ENCODE measurements around the gene HEXIM2. TPM values are rescaled to one million over a fixed set of nuclear protein-coding genes. Genes with fewer than 3 reads are reported as not detected.

The HEXIM2 gene
- total RNA-seq, 2 donors from 2014 or later, result 12.9 to 13.1 TPM

DNA sequence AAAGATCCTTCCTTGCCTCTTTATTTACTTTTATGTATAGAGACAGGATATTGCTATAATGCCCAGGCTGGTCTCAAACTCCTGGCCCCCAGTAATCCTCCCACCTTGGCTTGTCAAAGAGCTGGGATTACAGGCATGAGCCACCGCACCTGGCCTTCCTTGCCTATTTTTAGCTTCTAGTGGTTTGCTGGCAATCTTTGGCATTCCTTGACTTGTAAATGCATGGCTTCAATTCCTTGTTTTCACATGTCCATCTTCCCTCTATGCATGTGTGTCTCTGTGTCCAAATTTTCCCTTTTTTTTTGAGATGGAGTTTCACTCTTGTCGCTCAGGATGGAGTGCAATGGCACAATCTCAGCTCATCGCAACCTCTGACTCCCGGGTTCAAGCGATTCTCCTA lies 22.5 kb downstream of the HEXIM2 start:
- Histone ChIP-seq H3K4me3 (ENCODE audit: low read length) (no peak overlapping the region), H3K9me3 (ENCODE audit: control insufficient read depth, low read length) (no peaks in the 10 kb centered on the region), H3K4me1 (ENCODE audit: control insufficient read depth, insufficient read depth, low read length) (no peaks in the 10 kb centered on the region), H3K9ac (ENCODE audit: extremely low read depth, low read length, poor library complexity, severe bottlenecking) (no peak overlapping the region), H3K27ac (ENCODE audit: low read depth, low read length) (no peak overlapping the region), H3K36me3 (ENCODE audit: control insufficient read depth, insufficient read depth, low read length) (no peaks in the 10 kb centered on the region), H3K27me3 (ENCODE audit: control insufficient read depth, insufficient read depth, low read length, poor library complexity, severe bottlenecking) (no peaks in the 10 kb centered on the region)
- H3K9me3 Mint-ChIP-seq, result no peaks in the 10 kb centered on the region
- 94 to 96% methylated on average over 4 to 5 of the region's 5 CpGs for WGBS, 2 experiments (ENCODE audit: insufficient coverage in 1 of 2, insufficient read length in 1 of 2)
- no peak overlapping the region for H3K4me3 Mint-ChIP-seq
- no peaks in the 10 kb centered on the region for H3K36me3 Mint-ChIP-seq (ENCODE audit: low read depth)
- peaks cover 3% of the 10 kb centered on the region for H3K4me1 Mint-ChIP-seq
- H3K27ac Mint-ChIP-seq, result no peak overlapping the region
- H3K27me3 Mint-ChIP-seq (ENCODE audit: insufficient read depth), result no peaks in the 10 kb centered on the region
- TF ChIP-seq, protein P1, sequence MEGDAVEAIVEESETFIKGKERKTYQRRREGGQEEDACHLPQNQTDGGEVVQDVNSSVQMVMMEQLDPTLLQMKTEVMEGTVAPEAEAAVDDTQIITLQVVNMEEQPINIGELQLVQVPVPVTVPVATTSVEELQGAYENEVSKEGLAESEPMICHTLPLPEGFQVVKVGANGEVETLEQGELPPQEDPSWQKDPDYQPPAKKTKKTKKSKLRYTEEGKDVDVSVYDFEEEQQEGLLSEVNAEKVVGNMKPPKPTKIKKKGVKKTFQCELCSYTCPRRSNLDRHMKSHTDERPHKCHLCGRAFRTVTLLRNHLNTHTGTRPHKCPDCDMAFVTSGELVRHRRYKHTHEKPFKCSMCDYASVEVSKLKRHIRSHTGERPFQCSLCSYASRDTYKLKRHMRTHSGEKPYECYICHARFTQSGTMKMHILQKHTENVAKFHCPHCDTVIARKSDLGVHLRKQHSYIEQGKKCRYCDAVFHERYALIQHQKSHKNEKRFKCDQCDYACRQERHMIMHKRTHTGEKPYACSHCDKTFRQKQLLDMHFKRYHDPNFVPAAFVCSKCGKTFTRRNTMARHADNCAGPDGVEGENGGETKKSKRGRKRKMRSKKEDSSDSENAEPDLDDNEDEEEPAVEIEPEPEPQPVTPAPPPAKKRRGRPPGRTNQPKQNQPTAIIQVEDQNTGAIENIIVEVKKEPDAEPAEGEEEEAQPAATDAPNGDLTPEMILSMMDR (conservative IDR thresholded peaks at IDR 0.05), result no peak
- DNase-seq, result no peak

- Mint-ChIP-seq H3K27me3 (ENCODE audit: insufficient read depth) (peaks cover 2% of the 10 kb centered on the region), H3K36me3 (ENCODE audit: low read depth) (no peaks in the 10 kb centered on the region), H3K9me3 (peaks cover 4% of the 10 kb centered on the region), H3K4me3 (no peak overlapping the region), H3K4me1 (peaks cover 3% of the 10 kb centered on the region), H3K27ac (peak overlapping the region; percentile 19)
- Histone ChIP-seq H3K27me3 (ENCODE audit: control insufficient read depth, insufficient read depth, low read length, poor library complexity, severe bottlenecking) (no peaks in the 10 kb centered on the region), H3K27ac (ENCODE audit: low read depth, low read length) (no peak overlapping the region), H3K36me3 (ENCODE audit: control insufficient read depth, insufficient read depth, low read length) (no peaks in the 10 kb centered on the region), H3K9me3 (ENCODE audit: control insufficient read depth, low read length) (no peaks in the 10 kb centered on the region), H3K4me1 (ENCODE audit: control insufficient read depth, insufficient read depth, low read length) (no peaks in the 10 kb centered on the region), H3K4me3 (ENCODE audit: low read length) (no peak overlapping the region), H3K9ac (ENCODE audit: extremely low read depth, low read length, poor library complexity, severe bottlenecking) (no peak overlapping the region)
- 93% methylated on average over 6 to 7 of the region's 7 CpGs for WGBS, 2 experiments (ENCODE audit: insufficient coverage in 1 of 2, insufficient read length in 1 of 2)
- no peak for DNase-seq
- TF ChIP-seq, protein P1 (conservative IDR thresholded peaks at IDR 0.05), result no peak
These were observed 25.2 kb downstream of the HEXIM2 start for GRCh38 chr17:45186801-45187354.

- Histone ChIP-seq H3K27me3 (ENCODE audit: control insufficient read depth, insufficient read depth, low read length, poor library complexity, severe bottlenecking) (no peaks in the 10 kb centered on the region), H3K4me1 (ENCODE audit: control insufficient read depth, insufficient read depth, low read length) (no peaks in the 10 kb centered on the region), H3K27ac (ENCODE audit: low read depth, low read length) (no peak overlapping the region), H3K9ac (ENCODE audit: extremely low read depth, low read length, poor library complexity, severe bottlenecking) (no peak overlapping the region), H3K4me3 (ENCODE audit: low read length) (no peak overlapping the region), H3K9me3 (ENCODE audit: control insufficient read depth, low read length) (no peaks in the 10 kb centered on the region), H3K36me3 (ENCODE audit: control insufficient read depth, insufficient read depth, low read length) (no peaks in the 10 kb centered on the region)
- no peaks in the 10 kb centered on the region for H3K36me3 Mint-ChIP-seq (ENCODE audit: low read depth)
- no peak for DNase-seq
- 94% methylated on average over 1 of the region's 2 CpGs; no CpG with 5 or more reads in 1 of the 2 experiments for WGBS, 2 experiments (ENCODE audit: insufficient coverage in 1 of 2, insufficient read length in 1 of 2)
- TF ChIP-seq, protein P1 (conservative IDR thresholded peaks at IDR 0.05), result no peak
- peaks cover 2% of the 10 kb centered on the region for H3K27me3 Mint-ChIP-seq (ENCODE audit: insufficient read depth)
- peaks cover 4% of the 10 kb centered on the region for H3K9me3 Mint-ChIP-seq
- no peak overlapping the region for H3K27ac Mint-ChIP-seq
- peaks cover 3% of the 10 kb centered on the region for H3K4me1 Mint-ChIP-seq
- no peak overlapping the region for H3K4me3 Mint-ChIP-seq
These were observed 27.3 kb downstream of the HEXIM2 start for GRCh38 chr17:45189009-45189408.

Data from endodermal cell (in vitro differentiated cells).